Endothelial cell (in vitro differentiated cells): ENCODE results near the gene MYO1D. TPM values are rescaled to one million over a fixed set of nuclear protein-coding genes. Genes with fewer than 3 reads are reported as not detected.

ENCODE experiments used
- DNase-seq: peaks from one replicate; pipeline ENCODE4 v3.0.0; 2021; ENCODE audit warnings: low spot score
- H3K27ac Mint-ChIP-seq: one replicate; pipeline ENCODE4 v1.8.0; 2021; ENCODE audit warnings: mixed read lengths, inconsistent platforms; ENCODE audit not compliant: unreplicated experiment
- H3K27me3 Mint-ChIP-seq: one replicate; pipeline ENCODE4 v1.8.0; 2021; ENCODE audit warnings: mild to moderate bottlenecking, moderate library complexity, mixed read lengths, inconsistent platforms; ENCODE audit not compliant: unreplicated experiment
- H3K36me3 Mint-ChIP-seq: one replicate; pipeline ENCODE4 v1.8.0; 2021; ENCODE audit warnings: mild to moderate bottlenecking, low read depth, mixed read lengths, inconsistent platforms; ENCODE audit not compliant: unreplicated experiment
- H3K4me1 Mint-ChIP-seq: one replicate; pipeline ENCODE4 v1.8.0; 2021; ENCODE audit warnings: mild to moderate bottlenecking, mixed read lengths, inconsistent platforms; ENCODE audit not compliant: unreplicated experiment
- H3K4me3 Mint-ChIP-seq: one replicate; pipeline ENCODE4 v1.8.0; 2021; ENCODE audit warnings: mild to moderate bottlenecking, mixed read lengths, inconsistent platforms; ENCODE audit not compliant: unreplicated experiment
- H3K9me3 Mint-ChIP-seq: one replicate; pipeline ENCODE4 v1.8.0; 2021; ENCODE audit warnings: mixed read lengths, inconsistent platforms; ENCODE audit not compliant: unreplicated experiment
- total RNA-seq: library from RNA; stranded (reverse); fragmentation: NEBNext Ultra II Directional; extraction: Animal tissue kit (Norgen Biotek cat#: 25700); gene quantifications from one replicate; pipeline ENCODE4 v1.2.1, GENCODE V29; 2021; ENCODE audit not compliant: unreplicated experiment
- TF ChIP-seq, protein P1 (sequence below): fragments of 200-600 bp; sonication (generic); IDR thresholded peaks from one replicate; pipeline ENCODE4 v1.5.0; 2021; ENCODE audit warnings: antibody characterized with exemption; ENCODE audit not compliant: unreplicated experiment

MYO1D gene
- total RNA-seq, 1 donor from 2014 or later: 26.4 TPM

DNA sequence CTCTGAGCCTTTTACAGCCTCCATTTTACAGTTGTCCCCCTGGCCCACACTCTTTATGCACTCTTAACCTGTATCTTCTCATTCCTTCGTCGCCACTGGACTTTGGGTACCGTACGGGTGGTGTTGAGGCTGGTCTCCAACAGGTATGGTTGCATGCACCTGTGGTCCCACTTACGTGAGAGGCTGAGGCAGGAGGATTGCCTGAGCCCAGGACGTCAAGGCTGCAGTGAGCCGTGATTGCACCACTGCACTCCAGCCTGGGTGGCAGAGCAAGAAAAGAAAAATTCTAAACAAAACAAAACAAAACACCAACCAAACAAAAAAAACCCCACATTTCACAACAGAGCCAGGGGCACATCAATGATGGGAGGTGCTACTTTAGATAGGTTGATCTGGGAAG, 36.7 kb upstream of the MYO1D start:
- H3K36me3 Mint-ChIP-seq: no peaks in the 10 kb centered on the region
- H3K27ac Mint-ChIP-seq: no peak overlapping the region
- H3K4me1 Mint-ChIP-seq: peaks cover 5% of the 10 kb centered on the region
- H3K9me3 Mint-ChIP-seq: no peaks in the 10 kb centered on the region
- no peak overlapping the region for H3K4me3 Mint-ChIP-seq
- TF ChIP-seq, protein P1, sequence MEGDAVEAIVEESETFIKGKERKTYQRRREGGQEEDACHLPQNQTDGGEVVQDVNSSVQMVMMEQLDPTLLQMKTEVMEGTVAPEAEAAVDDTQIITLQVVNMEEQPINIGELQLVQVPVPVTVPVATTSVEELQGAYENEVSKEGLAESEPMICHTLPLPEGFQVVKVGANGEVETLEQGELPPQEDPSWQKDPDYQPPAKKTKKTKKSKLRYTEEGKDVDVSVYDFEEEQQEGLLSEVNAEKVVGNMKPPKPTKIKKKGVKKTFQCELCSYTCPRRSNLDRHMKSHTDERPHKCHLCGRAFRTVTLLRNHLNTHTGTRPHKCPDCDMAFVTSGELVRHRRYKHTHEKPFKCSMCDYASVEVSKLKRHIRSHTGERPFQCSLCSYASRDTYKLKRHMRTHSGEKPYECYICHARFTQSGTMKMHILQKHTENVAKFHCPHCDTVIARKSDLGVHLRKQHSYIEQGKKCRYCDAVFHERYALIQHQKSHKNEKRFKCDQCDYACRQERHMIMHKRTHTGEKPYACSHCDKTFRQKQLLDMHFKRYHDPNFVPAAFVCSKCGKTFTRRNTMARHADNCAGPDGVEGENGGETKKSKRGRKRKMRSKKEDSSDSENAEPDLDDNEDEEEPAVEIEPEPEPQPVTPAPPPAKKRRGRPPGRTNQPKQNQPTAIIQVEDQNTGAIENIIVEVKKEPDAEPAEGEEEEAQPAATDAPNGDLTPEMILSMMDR: no peak
- no peak for DNase-seq
- peaks cover 6% of the 10 kb centered on the region for H3K27me3 Mint-ChIP-seq

DNA sequence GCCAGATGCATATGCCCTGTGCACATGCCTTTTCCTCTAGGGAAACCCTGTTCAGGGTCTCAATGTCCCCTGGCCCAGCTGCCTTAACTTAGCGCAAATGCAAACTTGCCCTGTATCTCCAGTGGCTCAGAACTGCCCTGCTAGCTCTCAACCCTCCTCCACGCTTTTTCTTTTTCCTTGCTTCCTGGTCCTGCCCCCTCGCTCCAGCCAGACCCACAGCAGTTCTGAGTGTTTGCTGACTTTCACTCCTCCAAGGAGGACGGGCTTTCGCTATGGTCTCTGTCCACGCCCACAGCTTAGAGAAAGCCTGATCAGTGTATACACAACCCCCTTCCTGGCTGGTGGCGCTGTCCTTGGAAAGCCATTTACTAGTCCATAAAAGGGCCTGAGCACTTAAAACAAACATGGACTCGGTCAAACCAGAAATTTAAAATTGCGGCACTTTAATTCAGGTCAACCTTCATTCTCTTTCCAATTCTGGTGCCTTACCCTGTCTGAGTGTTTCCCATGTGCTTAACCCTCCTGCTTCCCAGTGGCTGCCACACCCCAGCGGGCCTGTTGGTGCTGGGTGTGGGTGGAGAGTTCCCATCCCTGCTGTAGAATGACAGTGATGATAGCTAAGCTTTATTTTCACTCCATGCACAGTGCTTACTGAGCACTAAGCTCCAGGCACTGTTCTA, 35.4 kb upstream of the MYO1D start:
- Mint-ChIP-seq H3K4me1 (peaks cover 5% of the 10 kb centered on the region), H3K4me3 (no peak overlapping the region), H3K9me3 (no peaks in the 10 kb centered on the region), H3K27ac (no peak overlapping the region), H3K36me3 (no peaks in the 10 kb centered on the region), H3K27me3 (peaks cover 6% of the 10 kb centered on the region)
- TF ChIP-seq, protein P1: no peak
- no peak for DNase-seq

DNA sequence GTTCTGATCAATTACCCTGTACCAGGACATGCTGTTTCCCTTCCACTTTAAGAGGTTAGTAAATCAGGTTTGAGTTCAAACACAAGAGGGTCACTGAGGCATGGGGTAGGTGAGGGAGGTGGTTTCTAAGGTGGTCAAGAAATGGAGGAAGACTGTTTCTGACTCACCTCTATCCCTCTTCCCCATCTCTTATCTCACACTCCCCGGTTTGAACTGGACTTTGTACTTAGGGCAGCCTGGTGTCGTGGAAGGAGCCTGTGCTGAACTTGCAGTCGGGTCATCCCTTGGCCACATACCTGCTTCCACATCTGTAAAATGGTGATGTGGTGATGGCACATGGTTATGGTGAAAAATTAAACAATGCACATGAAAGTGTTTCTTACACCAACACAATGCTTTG, 33.8 kb upstream of the MYO1D start:
- no peaks in the 10 kb centered on the region for H3K36me3 Mint-ChIP-seq
- peaks cover 5% of the 10 kb centered on the region for H3K4me1 Mint-ChIP-seq
- H3K4me3 Mint-ChIP-seq: no peak overlapping the region

DNA sequence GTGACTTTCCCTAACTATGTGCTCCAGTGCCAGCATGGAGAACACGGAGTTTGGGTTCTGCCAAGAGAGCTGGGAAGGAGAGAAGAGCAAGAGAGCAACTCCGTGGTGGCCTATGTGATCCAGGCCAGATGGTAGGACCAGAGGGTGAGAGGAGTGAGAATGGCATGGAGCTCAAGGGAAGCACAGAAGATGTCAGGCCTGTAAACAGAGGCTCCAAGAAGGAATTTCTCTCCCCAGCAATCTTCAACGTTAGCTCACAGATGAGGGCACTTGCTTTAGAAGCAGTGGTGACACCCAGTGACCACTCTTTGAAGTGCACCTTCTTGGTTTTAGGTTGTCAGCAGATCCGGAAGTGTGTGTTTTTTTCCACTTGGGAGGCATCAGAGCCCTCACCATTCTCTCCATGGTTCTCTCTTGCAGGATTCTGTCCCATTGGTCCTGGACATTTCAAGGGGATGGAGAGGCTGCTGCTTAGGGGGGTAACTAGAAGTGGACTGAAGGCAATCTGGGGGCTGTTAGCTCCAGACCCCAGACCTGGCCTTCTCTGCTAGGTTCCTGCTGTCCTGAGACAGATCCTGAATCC, 33.0 kb upstream of the MYO1D start:
- H3K27me3 Mint-ChIP-seq: peaks cover 4% of the 10 kb centered on the region
- H3K9me3 Mint-ChIP-seq: no peaks in the 10 kb centered on the region
- H3K27ac Mint-ChIP-seq: peak overlapping the region; percentile 16

More for the DNA sequence above, 33.8 kb upstream of the MYO1D start:
- DNase-seq: no peak
- TF ChIP-seq, protein P1: no peak
- Mint-ChIP-seq H3K9me3 (no peaks in the 10 kb centered on the region), H3K27me3 (peaks cover 6% of the 10 kb centered on the region), H3K27ac (no peak overlapping the region)

More for the DNA sequence above, 33.0 kb upstream of the MYO1D start:
- TF ChIP-seq, protein P1: peak; percentile 73
- DNase-seq: peak; percentile 81
- Mint-ChIP-seq H3K4me1 (peaks cover 9% of the 10 kb centered on the region), H3K36me3 (no peaks in the 10 kb centered on the region), H3K4me3 (no peak overlapping the region)
